ENCODE measurements around the gene ATXN1.

The ATXN1 gene

GRCh38 chr6:16623731-16624130 is 137.5 kb downstream of the ATXN1 start:
- peak; percentile 74 for ATAC-seq
- TF ChIP-seq ISL1 (CRISPR knock-in tag; IDR thresholded peaks at IDR 0.05) (no peak), TOX (CRISPR knock-in tag; IDR thresholded peaks at IDR 0.05; ENCODE audit: borderline replicate concordance) (no peak), POU6F1 (CRISPR knock-in tag; IDR thresholded peaks at IDR 0.05; ENCODE audit: borderline replicate concordance, low read depth) (no peak), SNAI2 (CRISPR knock-in tag; IDR thresholded peaks at IDR 0.05) (no peak), CSDC2 (CRISPR knock-in tag; IDR thresholded peaks at IDR 0.05) (no peak), ZNF8 (CRISPR knock-in tag; IDR thresholded peaks at IDR 0.05) (no peak)

DNA sequence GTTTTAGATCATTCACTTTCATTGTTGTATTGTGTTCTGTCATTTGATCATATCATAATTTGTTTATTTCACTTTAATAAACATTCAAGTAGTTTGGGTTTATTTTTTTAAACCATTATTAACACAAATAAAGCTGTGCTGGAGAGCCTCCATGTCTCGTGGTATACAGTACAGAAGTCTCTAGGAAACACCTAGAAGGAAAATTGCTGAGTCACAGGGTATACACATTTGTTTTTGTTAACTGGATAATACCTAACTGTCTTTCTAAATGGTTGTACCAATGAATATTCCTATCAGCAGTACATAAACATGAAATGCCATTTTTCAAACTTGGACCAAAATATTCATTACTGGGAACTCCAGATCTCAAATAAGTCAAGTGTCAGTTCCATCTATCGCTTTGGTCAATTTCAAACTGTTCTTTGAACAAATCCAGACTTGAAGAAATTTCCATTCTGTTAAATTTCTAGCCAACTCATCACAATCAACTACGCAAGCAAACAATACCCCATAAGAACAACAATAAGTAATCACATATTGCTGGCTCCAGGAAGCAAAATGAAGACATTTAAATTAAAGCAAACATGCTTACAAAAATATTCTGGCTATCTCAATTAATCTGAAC is 138.1 kb downstream of the ATXN1 start:
- ATAC-seq: 0 out of 3 replicates have a peak, but pooled peaks have one; percentile 20
- TF ChIP-seq CSDC2 (CRISPR knock-in tag; IDR thresholded peaks at IDR 0.05) (no peak), PATZ1 (CRISPR knock-in tag; IDR thresholded peaks at IDR 0.05; ENCODE audit: borderline replicate concordance) (no peak), ISL1 (CRISPR knock-in tag; IDR thresholded peaks at IDR 0.05) (no peak), POU6F1 (CRISPR knock-in tag; IDR thresholded peaks at IDR 0.05; ENCODE audit: borderline replicate concordance, low read depth) (no peak), TSHZ2 (CRISPR knock-in tag; IDR thresholded peaks at IDR 0.05) (no peak), TOX (CRISPR knock-in tag; IDR thresholded peaks at IDR 0.05; ENCODE audit: borderline replicate concordance) (no peak), SNAI2 (CRISPR knock-in tag; IDR thresholded peaks at IDR 0.05) (no peak), CSRNP3 (CRISPR knock-in tag; IDR thresholded peaks at IDR 0.05) (no peak), PPARA (CRISPR knock-in tag; IDR thresholded peaks at IDR 0.05; ENCODE audit: borderline replicate concordance) (no peak)

- ATAC-seq: no peak
- no peak for TF ChIP-seq PPARA (CRISPR knock-in tag; IDR thresholded peaks at IDR 0.05; ENCODE audit: borderline replicate concordance)
- no peak for TF ChIP-seq ZFP30 (CRISPR knock-in tag; IDR thresholded peaks at IDR 0.05)
- no peak for TF ChIP-seq RARB (CRISPR knock-in tag; IDR thresholded peaks at IDR 0.05)
- no peak for TF ChIP-seq POU6F1 (CRISPR knock-in tag; IDR thresholded peaks at IDR 0.05; ENCODE audit: borderline replicate concordance, low read depth)
- TF ChIP-seq ZFP3 (CRISPR knock-in tag; IDR thresholded peaks at IDR 0.05): no peak
- no peak for TF ChIP-seq ZC3H10 (CRISPR knock-in tag; IDR thresholded peaks at IDR 0.05)
- no peak for TF ChIP-seq TCF4 (CRISPR knock-in tag; IDR thresholded peaks at IDR 0.05; ENCODE audit: borderline replicate concordance)
- no peak for TF ChIP-seq ARNTL (CRISPR knock-in tag; IDR thresholded peaks at IDR 0.05; ENCODE audit: borderline replicate concordance, low read depth)
- TF ChIP-seq BACH2 (CRISPR knock-in tag; IDR thresholded peaks at IDR 0.05; ENCODE audit: borderline replicate concordance): no peak
- no peak for TF ChIP-seq TOX (CRISPR knock-in tag; IDR thresholded peaks at IDR 0.05; ENCODE audit: borderline replicate concordance)
Observed at GRCh38 chr6:16622193-16622592, 139.1 kb downstream of the ATXN1 start.
